Mesodermal cell (in vitro differentiated cells): ENCODE measurements around the gene FAM180B.
"Not testable (repeated sequence)": the region's sequence is repeated elsewhere in the genome, so short reads cannot be mapped to it uniquely, and the experiment has no call there.

Source experiments
- H3K27ac ChIP-seq: 2 replicates; pipeline ENCODE4 v1.7.0; 2013; ENCODE audit warnings: mild to moderate bottlenecking, low read depth, low read length, moderate library complexity; ENCODE audit not compliant: severe bottlenecking
- H3K36me3 ChIP-seq: 2 replicates; pipeline ENCODE4 v1.7.1; 2013; ENCODE audit warnings: mild to moderate bottlenecking, low read length, moderate library complexity; ENCODE audit not compliant: control insufficient read depth, insufficient read depth
- H3K4me1 ChIP-seq: one replicate; pipeline ENCODE4 v1.7.1; 2013; ENCODE audit warnings: mild to moderate bottlenecking, low read length; ENCODE audit not compliant: insufficient read depth, control insufficient read depth, poor library complexity, severe bottlenecking
- H3K4me3 ChIP-seq: 2 replicates; pipeline ENCODE4 v1.7.0; 2013; ENCODE audit warnings: low read length, control low read depth, mild to moderate bottlenecking; ENCODE audit not compliant: insufficient read depth, poor library complexity, severe bottlenecking; ENCODE audit errors: extremely low read depth
- H3K9me3 ChIP-seq: 2 replicates; pipeline ENCODE4 v1.7.1; 2013; ENCODE audit warnings: mild to moderate bottlenecking, low read length, moderate library complexity; ENCODE audit not compliant: control insufficient read depth
- WGBS, 2 experiments: methylation state at CpG; one replicate each; pipeline ENCODE4 v1.1.5; 2013; ENCODE audit warnings: missing lambda C conversion rate in 2 of 2; ENCODE audit not compliant: insufficient coverage in 2 of 2; 5-methylcytosine and 5-hydroxymethylcytosine counted together

FAM180B gene

DNA sequence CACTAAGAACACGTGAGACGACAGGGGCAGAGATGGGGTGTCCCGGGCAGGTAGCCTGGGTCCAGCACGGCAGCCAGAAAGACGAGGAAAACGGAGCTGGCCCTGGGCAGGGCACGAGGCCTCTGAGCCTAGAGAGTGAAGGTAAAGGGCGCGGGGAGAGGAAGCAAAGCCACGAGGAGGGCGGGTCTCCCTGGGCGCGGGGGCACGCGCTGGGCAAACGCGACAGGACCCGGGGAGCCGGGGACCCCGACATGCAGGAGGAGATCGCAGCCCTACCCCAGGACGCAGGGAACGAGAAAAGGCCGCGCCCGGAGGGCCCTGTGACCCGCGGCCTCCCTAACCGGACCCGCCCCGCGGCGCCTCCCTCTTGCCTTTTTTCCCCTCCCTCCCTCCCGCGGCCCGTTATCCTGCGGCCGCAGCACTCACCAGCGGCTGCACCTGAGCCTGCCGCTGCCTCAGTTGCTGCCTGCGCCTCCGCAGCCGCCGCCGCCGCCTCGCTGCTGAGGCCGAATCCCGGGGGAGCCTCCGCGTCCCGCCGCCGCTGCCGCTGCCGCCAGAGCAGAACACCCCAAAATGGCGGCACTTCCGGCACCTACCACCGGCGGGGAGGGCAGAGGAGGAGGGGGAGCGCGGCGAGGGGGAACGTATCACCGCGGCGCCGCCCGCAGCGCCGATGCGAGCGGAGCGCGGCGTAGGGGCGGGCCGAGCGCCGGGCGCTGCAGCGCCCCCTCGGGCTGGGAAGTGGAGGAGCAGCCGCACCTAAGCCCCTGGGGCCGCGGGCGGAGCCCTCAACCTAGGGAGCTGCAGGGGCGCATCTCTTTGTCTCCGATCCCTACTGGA is 33.7 kb upstream of the FAM180B start, which contains the start of gene CELF1:
CELF1 (minus strand) TSS at position 567 of the 840 bp plus-strand sequence. CDS start 53,609 bp downstream, outside the sequence.
- H3K4me1 ChIP-seq: peaks cover 3% of the 10 kb centered on the region
- H3K4me3 ChIP-seq: peak within 1 kb of the TSS; percentile 99
- 0% methylated on average over 50 to 69 of the region's 89 CpGs for WGBS, 2 experiments
- no peaks in the 10 kb centered on the region for H3K9me3 ChIP-seq
- peak within 1 kb of the TSS; percentile 91 for H3K27ac ChIP-seq
- H3K36me3 ChIP-seq: peaks cover 35% of the 10 kb centered on the region

- WGBS, 2 experiments: 9 to 20% methylated on average over 5 of the region's 9 CpGs
- H3K4me3 ChIP-seq: peak overlapping the region; percentile 99
- no peaks in the 10 kb centered on the region for H3K9me3 ChIP-seq
- peak overlapping the region; percentile 79 for H3K27ac ChIP-seq
- H3K36me3 ChIP-seq: peaks cover 29% of the 10 kb centered on the region
- peaks cover 3% of the 10 kb centered on the region for H3K4me1 ChIP-seq
Measured at GRCh38 chr11:47553406-47553743, 33.1 kb upstream of the FAM180B start.

DNA sequence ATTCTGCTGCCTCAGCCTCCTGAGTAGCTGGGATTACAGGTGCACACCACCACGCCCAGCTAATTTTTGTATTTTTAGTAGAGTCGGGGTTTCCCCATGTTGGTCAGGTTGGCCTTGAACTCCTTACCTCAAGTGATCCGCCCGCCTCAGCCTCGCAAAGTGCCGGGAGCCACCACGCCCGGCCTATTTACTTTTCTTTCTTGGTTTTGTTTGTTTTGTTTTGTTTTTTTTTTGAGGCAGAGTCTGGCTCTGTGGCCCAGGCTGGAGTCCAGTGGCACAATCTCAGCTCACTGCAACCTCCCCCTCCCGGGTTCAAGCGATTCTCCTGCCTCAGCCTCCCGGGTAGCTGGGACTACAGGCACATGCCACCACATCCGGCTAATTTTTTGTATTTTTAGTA is 29.5 kb upstream of the FAM180B start:
- H3K27ac ChIP-seq, H3K9me3 ChIP-seq, H3K4me3 ChIP-seq, H3K36me3 ChIP-seq, H3K4me1 ChIP-seq: not testable (repeated sequence)
- WGBS, 2 experiments: 97 to 98% methylated on average over 9 of the region's 12 CpGs

GRCh38 chr11:47558695-47559094 is 27.8 kb upstream of the FAM180B start:
- Histone ChIP-seq H3K4me3 (no peak overlapping the region), H3K9me3 (no peaks in the 10 kb centered on the region), H3K27ac (no peak overlapping the region), H3K4me1 (no peaks in the 10 kb centered on the region), H3K36me3 (no peaks in the 10 kb centered on the region)
- no CpG with 5 or more reads among the region's 1 CpG for WGBS, 2 experiments

- 100% methylated on average over 2 of the region's 2 CpGs for WGBS, 2 experiments
- Histone ChIP-seq H3K27ac (no peak overlapping the region), H3K4me1 (peaks cover 5% of the 10 kb centered on the region), H3K36me3 (no peaks in the 10 kb centered on the region), H3K4me3 (no peak overlapping the region), H3K9me3 (no peaks in the 10 kb centered on the region)
Measured at GRCh38 chr11:47560426-47560825, 26.1 kb upstream of the FAM180B start.

GRCh38 chr11:47562393-47562792 is 24.1 kb upstream of the FAM180B start:
- not testable (repeated sequence) for H3K9me3 ChIP-seq, H3K4me1 ChIP-seq, H3K36me3 ChIP-seq, H3K4me3 ChIP-seq, H3K27ac ChIP-seq
- WGBS, 2 experiments: no CpG with 5 or more reads among the region's 4 CpGs

- H3K27ac ChIP-seq, H3K9me3 ChIP-seq, H3K4me1 ChIP-seq, H3K4me3 ChIP-seq: not testable (repeated sequence)
- 90 to 97% methylated on average over 6 to 9 of the region's 10 CpGs for WGBS, 2 experiments
- peaks cover 21% of the 10 kb centered on the region for H3K36me3 ChIP-seq
Measured at GRCh38 chr11:47564366-47564765, 22.1 kb upstream of the FAM180B start.

- Histone ChIP-seq H3K27ac (no peak overlapping the region), H3K36me3 (peaks cover 27% of the 10 kb centered on the region), H3K4me1 (peaks cover 5% of the 10 kb centered on the region), H3K9me3 (no peaks in the 10 kb centered on the region), H3K4me3 (peak overlapping the region; percentile 87)
- WGBS, 2 experiments: 23 to 26% methylated on average over 3 to 9 of the region's 11 CpGs
Measured at GRCh38 chr11:47564933-47565339, 21.5 kb upstream of the FAM180B start.

- Histone ChIP-seq H3K9me3 (no peaks in the 10 kb centered on the region), H3K27ac (peak within 1 kb of the TSS; percentile 10), H3K36me3 (peaks cover 33% of the 10 kb centered on the region), H3K4me1 (peaks cover 5% of the 10 kb centered on the region), H3K4me3 (peak within 1 kb of the TSS; percentile 87)
- 1 to 2% methylated on average over 77 to 86 of the region's 86 CpGs for WGBS, 2 experiments
Measured at GRCh38 chr11:47565340-47566148, 20.9 kb upstream of the FAM180B start, which contains the start of gene PTPMT1. TSS of gene PTPMT1 (plus strand) at chr11:47565599. CDS start at chr11:47565623, 24 bp downstream.

- Histone ChIP-seq H3K4me3 (peak overlapping the region; percentile 87), H3K4me1 (peaks cover 5% of the 10 kb centered on the region), H3K36me3 (peaks cover 40% of the 10 kb centered on the region), H3K9me3 (no peaks in the 10 kb centered on the region), H3K27ac (peak overlapping the region; percentile 10)
- WGBS, 2 experiments: 45 to 64% methylated on average over 11 to 15 of the region's 17 CpGs
Measured at GRCh38 chr11:47566149-47566698, 20.3 kb upstream of the FAM180B start.
